Measurements from ENCODE around the gene ABCA12. TPM values are rescaled to one million over a fixed set of nuclear protein-coding genes. Genes with fewer than 3 reads are reported as not detected.

ABCA12 gene
- polyA plus RNA-seq, 1 of the 3 experiments (the other 2 are of a cell fraction), result 0.07 TPM

DNA sequence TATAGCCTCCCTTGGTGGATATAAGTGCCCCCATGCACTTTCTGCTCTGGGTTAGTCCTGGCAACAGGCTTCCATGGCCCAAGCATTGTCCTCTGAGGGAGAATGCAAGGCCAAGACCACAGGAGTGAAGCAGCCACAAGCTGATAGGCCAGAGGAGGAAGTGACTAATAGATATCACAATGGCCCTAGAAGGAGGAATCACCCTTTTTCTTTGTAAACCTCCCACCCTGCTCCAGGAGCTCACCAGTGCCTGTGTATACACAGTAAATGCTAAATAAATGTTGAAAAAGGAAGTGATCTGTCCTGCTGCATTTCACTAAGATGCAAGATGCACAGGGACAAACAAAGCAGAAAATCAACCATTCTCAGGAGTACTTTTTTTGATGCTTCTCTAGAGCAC lies 49.7 kb upstream of the ABCA12 start:
- TF ChIP-seq JUND (IDR thresholded peaks at IDR 0.05) (no peak), GABPA (IDR thresholded peaks at IDR 0.05; ENCODE audit: low read depth) (no peak), YY1 (IDR thresholded peaks at IDR 0.05; ENCODE audit: low read depth) (no peak), TEAD4 (IDR thresholded peaks at IDR 0.05; ENCODE audit: borderline replicate concordance, insufficient read depth) (no peak)
- TF ChIP-seq, protein P1, sequence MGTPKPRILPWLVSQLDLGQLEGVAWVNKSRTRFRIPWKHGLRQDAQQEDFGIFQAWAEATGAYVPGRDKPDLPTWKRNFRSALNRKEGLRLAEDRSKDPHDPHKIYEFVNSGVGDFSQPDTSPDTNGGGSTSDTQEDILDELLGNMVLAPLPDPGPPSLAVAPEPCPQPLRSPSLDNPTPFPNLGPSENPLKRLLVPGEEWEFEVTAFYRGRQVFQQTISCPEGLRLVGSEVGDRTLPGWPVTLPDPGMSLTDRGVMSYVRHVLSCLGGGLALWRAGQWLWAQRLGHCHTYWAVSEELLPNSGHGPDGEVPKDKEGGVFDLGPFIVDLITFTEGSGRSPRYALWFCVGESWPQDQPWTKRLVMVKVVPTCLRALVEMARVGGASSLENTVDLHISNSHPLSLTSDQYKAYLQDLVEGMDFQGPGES (IDR thresholded peaks at IDR 0.05; ENCODE audit: low read depth, low read length), result no peak
- TF ChIP-seq, protein P2, sequence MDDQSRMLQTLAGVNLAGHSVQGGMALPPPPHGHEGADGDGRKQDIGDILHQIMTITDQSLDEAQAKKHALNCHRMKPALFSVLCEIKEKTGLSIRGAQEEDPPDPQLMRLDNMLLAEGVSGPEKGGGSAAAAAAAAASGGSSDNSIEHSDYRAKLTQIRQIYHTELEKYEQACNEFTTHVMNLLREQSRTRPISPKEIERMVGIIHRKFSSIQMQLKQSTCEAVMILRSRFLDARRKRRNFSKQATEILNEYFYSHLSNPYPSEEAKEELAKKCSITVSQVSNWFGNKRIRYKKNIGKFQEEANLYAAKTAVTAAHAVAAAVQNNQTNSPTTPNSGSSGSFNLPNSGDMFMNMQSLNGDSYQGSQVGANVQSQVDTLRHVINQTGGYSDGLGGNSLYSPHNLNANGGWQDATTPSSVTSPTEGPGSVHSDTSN (IDR thresholded peaks at IDR 0.05), result no peak
- H3K9ac ChIP-seq, result no peak overlapping the region
- H3F3A ChIP-seq (replicated peaks; ENCODE audit: insufficient read depth), result no peaks in the 10 kb centered on the region
- POLR2A ChIA-PET, result no interaction called here
- CTCF ChIA-PET, result interaction anchor here (0.6 to 0.8 kb wide), 2 partner anchors 16 to 668 kb away, joined by 3 read pairs; no protein-coding TSS in a partner anchor
- no peaks in the 10 kb centered on the region for H4K20me1 ChIP-seq (ENCODE audit: insufficient read depth)
- no peak for DNase-seq
- no peaks in the 10 kb centered on the region for H3K79me2 ChIP-seq (ENCODE audit: insufficient read depth)
- H2AFZ ChIP-seq (ENCODE audit: low read depth), result no peak overlapping the region
- H3K4me3 ChIP-seq (ENCODE audit: low read depth in 2 of 2, low read length in 1 of 2), result no peak overlapping the region
- no peak overlapping the region for H3K27ac ChIP-seq (ENCODE audit: low read depth in 2 of 2, low read length in 1 of 2)
- no peak overlapping the region for H3K4me2 ChIP-seq
- H3K4me1 ChIP-seq (ENCODE audit: control insufficient read depth in 1 of 2, insufficient read depth in 2 of 2, low read depth in 1 of 2, low read length in 1 of 2), result no peaks in the 10 kb centered on the region
- no peaks in the 10 kb centered on the region for H3K27me3 ChIP-seq (ENCODE audit: insufficient read depth)
- no peaks in the 10 kb centered on the region for H3K9me3 ChIP-seq
- H3K36me3 ChIP-seq (replicated peaks in 1 of 2; ENCODE audit: control insufficient read depth in 1 of 2, insufficient read depth in 2 of 2, low read length in 1 of 2), result no peaks in the 10 kb centered on the region
- H3K9me2 ChIP-seq, result no peaks in the 10 kb centered on the region

DNA sequence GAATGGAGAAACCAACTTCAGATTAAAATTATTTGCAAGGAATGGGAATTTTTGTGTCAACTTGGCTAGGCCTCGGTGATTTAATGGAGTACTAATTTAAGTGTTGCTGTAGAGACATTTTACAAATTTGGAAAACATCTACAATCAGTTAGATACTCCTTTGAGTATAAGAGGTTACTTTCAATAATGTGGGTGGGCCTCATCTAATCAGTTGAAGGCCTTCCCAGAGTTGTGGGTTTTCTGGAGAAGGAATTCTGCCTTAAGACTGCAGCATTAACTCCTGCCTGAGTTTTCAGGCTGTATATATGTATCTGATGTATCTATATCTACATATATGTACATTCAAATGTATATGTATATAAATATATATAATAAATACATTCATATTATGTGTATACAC lies 47.6 kb upstream of the ABCA12 start:
- Histone ChIP-seq H3K9me2 (no peaks in the 10 kb centered on the region), H3K4me2 (no peak overlapping the region), H4K20me1 (ENCODE audit: insufficient read depth) (no peaks in the 10 kb centered on the region), H2AFZ (ENCODE audit: low read depth) (no peak overlapping the region), H3K4me3 (ENCODE audit: low read depth in 2 of 2, low read length in 1 of 2) (no peak overlapping the region), H3K9me3 (no peaks in the 10 kb centered on the region), H3K27ac (ENCODE audit: low read depth in 2 of 2, low read length in 1 of 2) (no peak overlapping the region), H3K27me3 (ENCODE audit: insufficient read depth) (no peaks in the 10 kb centered on the region), H3K79me2 (ENCODE audit: insufficient read depth) (no peaks in the 10 kb centered on the region), H3F3A (replicated peaks; ENCODE audit: insufficient read depth) (no peaks in the 10 kb centered on the region), H3K9ac (no peak overlapping the region), H3K4me1 (ENCODE audit: control insufficient read depth in 1 of 2, insufficient read depth in 2 of 2, low read depth in 1 of 2, low read length in 1 of 2) (no peaks in the 10 kb centered on the region), H3K36me3 (replicated peaks in 1 of 2; ENCODE audit: control insufficient read depth in 1 of 2, insufficient read depth in 2 of 2, low read length in 1 of 2) (no peaks in the 10 kb centered on the region)
- TF ChIP-seq POLR2AphosphoS5 (IDR thresholded peaks at IDR 0.05; ENCODE audit: low read depth, low read length) (no peak), NFIC (IDR thresholded peaks at IDR 0.05; ENCODE audit: borderline replicate concordance) (no peak), NRF1 (IDR thresholded peaks at IDR 0.05; ENCODE audit: low read depth, low read length) (no peak), RAD21 (IDR thresholded peaks at IDR 0.05; ENCODE audit: low read length) (no peak), GABPA (IDR thresholded peaks at IDR 0.05; ENCODE audit: low read depth) (no peak), SIN3A (IDR thresholded peaks at IDR 0.05; ENCODE audit: borderline replicate concordance, low read depth, low read length) (no peak), FOSL2 (IDR thresholded peaks at IDR 0.05; ENCODE audit: borderline replicate concordance, low read depth) (no peak), JUND (IDR thresholded peaks at IDR 0.05) (no peak), RCOR1 (IDR thresholded peaks at IDR 0.05; ENCODE audit: low read length) (no peak), MEF2A (IDR thresholded peaks at IDR 0.05; ENCODE audit: borderline replicate concordance, low read depth) (no peak), FOXM1 (IDR thresholded peaks at IDR 0.05; ENCODE audit: low read depth) (no peak), FOXJ3 (CRISPR knock-in tag; IDR thresholded peaks at IDR 0.05) (no peak)
- TF ChIP-seq, protein P3, sequence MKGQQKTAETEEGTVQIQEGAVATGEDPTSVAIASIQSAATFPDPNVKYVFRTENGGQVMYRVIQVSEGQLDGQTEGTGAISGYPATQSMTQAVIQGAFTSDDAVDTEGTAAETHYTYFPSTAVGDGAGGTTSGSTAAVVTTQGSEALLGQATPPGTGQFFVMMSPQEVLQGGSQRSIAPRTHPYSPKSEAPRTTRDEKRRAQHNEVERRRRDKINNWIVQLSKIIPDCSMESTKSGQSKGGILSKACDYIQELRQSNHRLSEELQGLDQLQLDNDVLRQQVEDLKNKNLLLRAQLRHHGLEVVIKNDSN (IDR thresholded peaks at IDR 0.05; ENCODE audit: borderline replicate concordance, low read depth), result no peak
- TF ChIP-seq, protein P4, sequence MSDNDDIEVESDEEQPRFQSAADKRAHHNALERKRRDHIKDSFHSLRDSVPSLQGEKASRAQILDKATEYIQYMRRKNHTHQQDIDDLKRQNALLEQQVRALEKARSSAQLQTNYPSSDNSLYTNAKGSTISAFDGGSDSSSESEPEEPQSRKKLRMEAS (IDR thresholded peaks at IDR 0.05; ENCODE audit: low read depth), result no peak
- ChIA-PET POLR2A (no interaction called here), CTCF (no interaction called here)
- WGBS (ENCODE audit: low lambda C conversion rate), result 14% methylated on average over 1 of the region's 1 CpG
- DNase-seq, result no peak
